ENCODE results near the gene TJAP1.
"Not testable (repeated sequence)": the region's sequence is repeated elsewhere in the genome, so short reads cannot be mapped to it uniquely, and the experiment has no call there.

TJAP1 gene

DNA sequence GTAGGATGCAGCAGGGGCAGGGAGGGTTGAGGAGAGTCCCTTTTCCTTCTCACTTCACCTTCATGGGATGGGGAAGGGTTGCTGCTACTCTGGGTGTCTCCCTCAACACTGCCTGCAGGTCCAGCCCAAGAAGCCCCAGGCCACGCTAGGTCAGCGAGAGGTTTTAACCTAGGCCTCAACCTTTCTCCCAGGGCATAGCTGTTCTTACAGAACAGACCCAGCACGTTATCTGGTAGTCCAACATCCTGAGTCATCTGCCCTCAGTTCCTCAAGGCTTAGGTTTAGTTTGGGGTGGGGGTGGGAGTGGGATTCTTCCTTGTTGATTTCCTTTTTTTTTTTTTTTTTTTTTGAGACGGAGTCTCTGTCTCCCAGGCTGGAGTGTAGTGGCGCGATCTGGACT, 17.0 kb downstream of the TJAP1 start:
- peaks cover 36% of the 10 kb centered on the region for H3K4me1 ChIP-seq (ENCODE audit: control insufficient read depth, insufficient read depth, low read length)
- H3K9me3 ChIP-seq (ENCODE audit: control insufficient read depth in 2 of 2, low read length in 2 of 2): no peaks in the 10 kb centered on the region
- no peaks in the 10 kb centered on the region for H3K27me3 ChIP-seq (ENCODE audit: control insufficient read depth in 1 of 2, insufficient read depth in 2 of 2, low read length in 2 of 2)
- H3K36me3 ChIP-seq (ENCODE audit: control insufficient read depth in 2 of 2, insufficient read depth in 2 of 2, low read length in 2 of 2): peaks cover 4 to 24% of the 10 kb centered on the region in 2 donors
- no peak overlapping the region for H3K4me3 ChIP-seq (ENCODE audit: low read length in 2 of 2)
- no peak overlapping the region for H3K9ac ChIP-seq (ENCODE audit: low read length in 2 of 2)
- no peak overlapping the region for H3K27ac ChIP-seq (ENCODE audit: low read length)

DNA sequence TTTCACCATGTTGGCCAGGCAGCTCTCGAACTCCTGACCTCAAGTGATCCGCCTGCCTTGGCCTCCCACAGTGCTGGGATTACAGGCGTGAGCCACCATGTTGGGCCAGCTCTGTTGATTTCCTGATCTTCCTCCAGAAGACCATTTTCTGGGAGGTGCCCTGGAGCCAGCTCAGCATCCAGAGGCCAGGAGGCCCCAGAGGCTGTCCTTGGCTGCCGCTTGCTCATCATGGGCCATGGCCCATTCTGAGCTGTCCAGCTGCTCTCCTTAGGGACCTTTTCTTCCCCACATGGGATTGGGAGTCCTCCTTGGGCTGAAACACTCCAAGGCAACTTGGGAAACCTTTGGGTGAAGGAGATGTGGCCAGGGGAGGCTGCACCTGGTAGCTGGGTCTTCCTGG, 17.4 kb downstream of the TJAP1 start:
- peaks cover 37% of the 10 kb centered on the region for H3K4me1 ChIP-seq (ENCODE audit: control insufficient read depth, insufficient read depth, low read length)
- no peaks in the 10 kb centered on the region for H3K9me3 ChIP-seq (ENCODE audit: control insufficient read depth in 2 of 2, low read length in 2 of 2)
- H3K27me3 ChIP-seq (ENCODE audit: control insufficient read depth in 1 of 2, insufficient read depth in 2 of 2, low read length in 2 of 2): no peaks in the 10 kb centered on the region
- H3K9ac ChIP-seq (ENCODE audit: low read length in 2 of 2): no peak overlapping the region
- H3K4me3 ChIP-seq (ENCODE audit: low read length in 2 of 2): no peak overlapping the region
- peaks cover 9 to 26% of the 10 kb centered on the region in 2 donors for H3K36me3 ChIP-seq (ENCODE audit: control insufficient read depth in 2 of 2, insufficient read depth in 2 of 2, low read length in 2 of 2)
- no peak overlapping the region for H3K27ac ChIP-seq (ENCODE audit: low read length)

DNA sequence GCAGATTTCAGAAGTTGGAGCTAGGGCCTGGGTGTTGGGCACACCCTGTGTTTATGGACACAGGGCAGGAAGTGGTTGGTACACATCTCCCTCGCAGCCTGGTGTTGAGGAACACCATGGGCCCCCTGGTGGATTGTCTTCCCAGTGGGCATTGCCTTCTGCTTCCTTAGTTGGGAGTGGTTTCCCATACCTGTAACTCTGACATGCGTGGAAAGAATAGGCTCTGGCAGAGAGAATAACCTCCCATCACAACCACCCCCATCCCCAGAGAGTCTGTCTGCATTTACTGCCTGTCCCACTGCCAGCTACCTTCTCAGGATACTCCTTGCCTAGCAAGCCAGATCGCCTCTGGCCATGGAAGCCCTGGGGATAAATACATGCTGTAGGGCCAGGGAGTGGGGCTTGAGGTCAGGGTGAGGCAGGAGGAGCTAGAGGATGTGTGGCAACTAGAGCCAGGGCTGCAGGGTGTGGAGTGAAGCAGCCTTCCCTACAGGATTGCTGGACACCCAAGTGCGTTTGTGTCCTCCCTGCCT, 18.1 kb downstream of the TJAP1 start:
- H3K36me3 ChIP-seq (ENCODE audit: control insufficient read depth in 2 of 2, insufficient read depth in 2 of 2, low read length in 2 of 2): peaks cover 15 to 32% of the 10 kb centered on the region in 2 donors
- H3K4me3 ChIP-seq (ENCODE audit: low read length in 2 of 2): no peak overlapping the region
- no peaks in the 10 kb centered on the region for H3K9me3 ChIP-seq (ENCODE audit: control insufficient read depth in 2 of 2, low read length in 2 of 2)
- peaks cover 37% of the 10 kb centered on the region for H3K4me1 ChIP-seq (ENCODE audit: control insufficient read depth, insufficient read depth, low read length)
- H3K9ac ChIP-seq (ENCODE audit: low read length in 2 of 2): peak overlapping the region in 1 of 2 donors; percentile 42
- H3K27me3 ChIP-seq (ENCODE audit: control insufficient read depth in 1 of 2, insufficient read depth in 2 of 2, low read length in 2 of 2): no peaks in the 10 kb centered on the region
- no peak overlapping the region for H3K27ac ChIP-seq (ENCODE audit: low read length)

DNA sequence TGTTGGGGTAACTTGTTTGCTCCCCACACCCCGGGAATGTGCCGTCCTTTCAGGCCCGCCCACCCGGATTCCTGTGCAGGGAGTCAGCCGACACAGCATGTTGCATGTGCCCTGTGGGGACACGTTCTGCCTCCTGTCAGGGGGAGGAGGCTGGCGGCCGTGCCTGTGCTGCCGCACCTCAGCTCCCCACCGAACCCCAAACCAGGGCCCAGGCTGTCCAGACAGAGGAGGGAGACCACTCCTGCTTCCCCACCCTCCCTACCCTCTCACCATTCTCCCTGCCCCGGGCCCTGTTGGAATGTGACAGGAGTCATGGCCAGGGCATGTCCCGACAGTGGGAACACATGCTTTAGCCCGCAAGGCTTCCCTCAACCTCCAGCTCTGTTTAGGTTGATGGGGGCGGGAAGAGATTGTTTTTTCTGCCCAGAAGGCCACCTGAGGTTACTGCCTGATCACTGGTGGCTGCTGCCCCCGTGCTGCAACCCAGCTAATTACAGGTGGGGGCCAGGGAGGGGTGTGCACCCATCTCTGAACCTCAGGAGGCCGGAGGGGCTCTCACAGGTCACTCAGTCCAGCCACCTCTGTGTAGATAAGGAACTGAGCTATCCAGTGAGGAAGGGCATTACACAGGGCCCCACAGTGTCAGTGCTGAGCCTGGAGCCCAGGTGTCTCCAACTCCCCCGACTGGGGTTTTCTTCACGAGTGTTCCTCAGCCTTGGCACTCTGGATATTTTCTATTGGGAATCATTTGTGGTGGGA, 19.2 kb downstream of the TJAP1 start:
- Histone ChIP-seq H3K27ac (ENCODE audit: low read length) (no peak overlapping the region), H3K4me1 (ENCODE audit: control insufficient read depth, insufficient read depth, low read length) (peaks cover 37% of the 10 kb centered on the region), H3K36me3 (ENCODE audit: control insufficient read depth in 2 of 2, insufficient read depth in 2 of 2, low read length in 2 of 2) (peaks cover 25 to 43% of the 10 kb centered on the region in 2 donors), H3K9ac (ENCODE audit: low read length in 2 of 2) (peak overlapping the region in 1 of 2 donors; percentile 13), H3K27me3 (ENCODE audit: control insufficient read depth in 1 of 2, insufficient read depth in 2 of 2, low read length in 2 of 2) (no peaks in the 10 kb centered on the region), H3K4me3 (ENCODE audit: low read length in 2 of 2) (no peak overlapping the region), H3K9me3 (ENCODE audit: control insufficient read depth in 2 of 2, low read length in 2 of 2) (no peaks in the 10 kb centered on the region)

DNA sequence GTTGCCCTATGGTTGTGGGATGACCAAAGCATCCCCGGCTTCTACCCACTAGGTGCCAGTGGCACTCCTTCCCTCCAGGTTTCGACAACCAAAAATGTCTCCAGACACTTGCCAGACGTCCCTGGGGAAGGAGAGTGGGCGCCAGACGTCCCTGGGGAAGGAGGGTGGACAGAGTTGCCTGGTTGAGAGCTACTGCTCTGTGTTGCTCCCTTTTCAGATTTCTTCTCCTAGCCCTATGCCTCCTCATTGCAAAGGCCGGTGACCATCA, 19.7 kb downstream of the TJAP1 start:
- H3K36me3 ChIP-seq (ENCODE audit: control insufficient read depth in 2 of 2, insufficient read depth in 2 of 2, low read length in 2 of 2): peaks cover 29 to 47% of the 10 kb centered on the region in 2 donors
- H3K9ac ChIP-seq (ENCODE audit: low read length in 2 of 2): peak overlapping the region in 1 of 2 donors; percentile 13
- no peaks in the 10 kb centered on the region for H3K9me3 ChIP-seq (ENCODE audit: control insufficient read depth in 2 of 2, low read length in 2 of 2)
- H3K27me3 ChIP-seq (ENCODE audit: control insufficient read depth in 1 of 2, insufficient read depth in 2 of 2, low read length in 2 of 2): no peaks in the 10 kb centered on the region
- H3K27ac ChIP-seq (ENCODE audit: low read length): no peak overlapping the region
- H3K4me3 ChIP-seq (ENCODE audit: low read length in 2 of 2): no peak overlapping the region
- peaks cover 33% of the 10 kb centered on the region for H3K4me1 ChIP-seq (ENCODE audit: control insufficient read depth, insufficient read depth, low read length)

DNA sequence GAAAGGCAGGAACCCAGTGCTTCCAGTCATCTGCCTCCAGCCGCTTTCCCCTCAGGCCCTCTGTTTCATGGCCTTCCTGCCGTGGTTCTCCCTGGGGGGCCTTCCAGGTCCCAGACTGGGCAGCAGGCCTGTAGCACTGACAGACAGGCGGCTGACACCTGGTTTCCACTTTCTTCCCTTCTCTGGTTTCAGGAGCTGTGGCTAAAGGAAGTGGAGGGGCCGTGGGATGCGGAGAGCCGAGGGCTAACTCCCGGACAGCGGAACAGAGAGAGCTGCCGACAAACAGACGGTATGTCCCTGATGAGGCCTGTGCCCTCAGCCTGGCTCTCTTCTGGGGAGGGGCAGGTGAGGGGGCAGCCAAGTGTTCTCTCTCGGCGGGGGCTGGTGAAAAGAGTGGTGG, 20.3 kb downstream of the TJAP1 start:
- Histone ChIP-seq H3K9me3 (ENCODE audit: control insufficient read depth in 2 of 2, low read length in 2 of 2) (no peaks in the 10 kb centered on the region), H3K27ac (ENCODE audit: low read length) (no peak overlapping the region), H3K4me3 (ENCODE audit: low read length in 2 of 2) (no peak overlapping the region), H3K36me3 (ENCODE audit: control insufficient read depth in 2 of 2, insufficient read depth in 2 of 2, low read length in 2 of 2) (peaks cover 35 to 53% of the 10 kb centered on the region in 2 donors), H3K9ac (ENCODE audit: low read length in 2 of 2) (no peak overlapping the region), H3K4me1 (ENCODE audit: control insufficient read depth, insufficient read depth, low read length) (peaks cover 26% of the 10 kb centered on the region), H3K27me3 (ENCODE audit: control insufficient read depth in 1 of 2, insufficient read depth in 2 of 2, low read length in 2 of 2) (no peaks in the 10 kb centered on the region)

DNA sequence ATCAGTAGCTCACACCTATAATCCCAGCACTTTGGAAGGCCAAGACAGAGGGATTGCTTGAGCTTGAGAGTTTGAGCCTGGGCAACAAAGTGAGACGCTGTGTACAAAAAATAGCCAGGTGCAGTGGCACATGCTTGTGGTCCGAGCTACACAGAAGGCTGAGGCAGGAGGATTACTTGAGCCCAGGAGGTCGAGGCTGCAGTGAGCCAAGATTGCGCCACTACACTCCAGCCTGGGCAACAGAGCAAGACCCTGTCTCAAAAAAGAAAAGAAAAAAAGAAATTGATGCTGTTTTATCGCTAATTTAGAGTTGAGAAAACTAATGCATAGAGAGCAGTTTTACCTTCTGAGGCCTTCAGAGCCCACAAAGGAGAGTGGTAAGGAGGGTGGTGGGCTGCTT, 20.9 kb downstream of the TJAP1 start:
- H3K27me3 ChIP-seq (ENCODE audit: control insufficient read depth in 1 of 2, insufficient read depth in 2 of 2, low read length in 2 of 2); H3K9ac ChIP-seq (ENCODE audit: low read length in 2 of 2); H3K9me3 ChIP-seq (ENCODE audit: control insufficient read depth in 2 of 2, low read length in 2 of 2); H3K27ac ChIP-seq (ENCODE audit: low read length); H3K4me3 ChIP-seq (ENCODE audit: low read length in 2 of 2): not testable (repeated sequence)
- H3K36me3 ChIP-seq (ENCODE audit: control insufficient read depth in 2 of 2, insufficient read depth in 2 of 2, low read length in 2 of 2): peaks cover 37 to 59% of the 10 kb centered on the region in 2 donors
- peaks cover 23% of the 10 kb centered on the region for H3K4me1 ChIP-seq (ENCODE audit: control insufficient read depth, insufficient read depth, low read length)

DNA sequence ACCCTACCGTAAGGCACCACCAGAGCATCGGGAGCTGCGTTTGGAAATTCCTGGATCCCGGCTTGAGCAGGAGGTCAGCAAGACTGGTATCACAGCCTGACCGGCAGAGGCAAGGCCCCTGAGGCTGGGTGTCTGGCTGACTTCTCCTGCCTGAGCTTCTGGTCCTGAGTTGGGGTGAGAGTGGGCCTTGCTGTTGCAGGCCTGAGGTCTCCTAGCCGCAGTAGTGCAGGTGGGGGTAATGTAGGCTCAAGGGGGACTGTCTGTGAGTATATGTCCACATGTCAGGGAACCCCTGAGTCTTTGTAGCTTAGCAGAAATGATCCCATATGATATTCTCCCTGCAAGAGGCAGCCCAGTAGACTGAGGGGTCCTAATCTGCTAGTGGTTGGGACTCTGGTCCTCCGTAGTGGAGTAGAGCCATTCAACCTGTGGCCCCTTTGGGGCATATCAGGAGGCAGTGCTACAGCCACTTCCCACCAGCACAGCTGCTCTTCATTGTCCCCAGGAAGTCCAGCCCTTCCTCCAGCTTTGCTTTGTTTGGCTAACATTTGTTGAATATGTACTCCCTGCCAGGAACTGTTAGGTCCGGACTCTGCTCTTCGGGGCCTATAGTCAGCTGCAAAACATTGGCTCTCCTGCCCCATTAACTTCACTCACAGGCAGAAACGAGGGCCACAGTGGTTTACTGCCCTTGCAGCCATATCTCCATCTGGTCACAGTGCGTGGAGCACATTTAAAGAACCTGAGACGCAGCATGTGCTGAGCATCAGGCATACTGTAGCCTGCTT, 21.9 kb downstream of the TJAP1 start:
- H3K9ac ChIP-seq (ENCODE audit: low read length in 2 of 2): no peak overlapping the region
- peaks cover 21% of the 10 kb centered on the region for H3K4me1 ChIP-seq (ENCODE audit: control insufficient read depth, insufficient read depth, low read length)
- no peak overlapping the region for H3K27ac ChIP-seq (ENCODE audit: low read length)
- H3K4me3 ChIP-seq (ENCODE audit: low read length in 2 of 2): no peak overlapping the region
- H3K27me3 ChIP-seq (ENCODE audit: control insufficient read depth in 1 of 2, insufficient read depth in 2 of 2, low read length in 2 of 2): no peaks in the 10 kb centered on the region
- peaks cover 43 to 66% of the 10 kb centered on the region in 2 donors for H3K36me3 ChIP-seq (ENCODE audit: control insufficient read depth in 2 of 2, insufficient read depth in 2 of 2, low read length in 2 of 2)
- H3K9me3 ChIP-seq (ENCODE audit: control insufficient read depth in 2 of 2, low read length in 2 of 2): no peaks in the 10 kb centered on the region

DNA sequence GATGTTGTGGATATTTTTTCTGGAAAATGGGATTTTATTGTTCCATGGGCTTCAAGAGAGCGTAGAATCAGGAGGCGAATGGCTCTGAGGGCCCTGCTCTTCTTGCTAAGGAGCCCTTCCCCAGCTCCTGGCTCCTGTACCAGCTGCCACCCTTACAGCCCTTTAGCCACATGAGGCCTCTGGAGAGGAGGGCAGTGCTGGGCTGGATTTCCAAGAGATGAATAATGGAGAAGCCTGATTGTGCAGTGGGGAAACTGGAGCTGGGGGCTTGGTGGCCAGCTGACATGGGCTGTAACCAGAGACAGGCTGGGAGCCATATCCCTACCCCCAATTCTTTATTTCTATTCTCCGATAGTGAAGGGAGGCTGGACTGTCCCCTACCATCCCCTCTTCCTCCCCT, 23.6 kb downstream of the TJAP1 start:
- Histone ChIP-seq H3K4me3 (ENCODE audit: low read length in 2 of 2) (no peak overlapping the region), H3K36me3 (ENCODE audit: control insufficient read depth in 2 of 2, insufficient read depth in 2 of 2, low read length in 2 of 2) (peaks cover 45 to 72% of the 10 kb centered on the region in 2 donors), H3K27ac (ENCODE audit: low read length) (no peak overlapping the region), H3K4me1 (ENCODE audit: control insufficient read depth, insufficient read depth, low read length) (peaks cover 19% of the 10 kb centered on the region), H3K9ac (ENCODE audit: low read length in 2 of 2) (no peak overlapping the region), H3K9me3 (ENCODE audit: control insufficient read depth in 2 of 2, low read length in 2 of 2) (no peaks in the 10 kb centered on the region), H3K27me3 (ENCODE audit: control insufficient read depth in 1 of 2, insufficient read depth in 2 of 2, low read length in 2 of 2) (no peaks in the 10 kb centered on the region)

DNA sequence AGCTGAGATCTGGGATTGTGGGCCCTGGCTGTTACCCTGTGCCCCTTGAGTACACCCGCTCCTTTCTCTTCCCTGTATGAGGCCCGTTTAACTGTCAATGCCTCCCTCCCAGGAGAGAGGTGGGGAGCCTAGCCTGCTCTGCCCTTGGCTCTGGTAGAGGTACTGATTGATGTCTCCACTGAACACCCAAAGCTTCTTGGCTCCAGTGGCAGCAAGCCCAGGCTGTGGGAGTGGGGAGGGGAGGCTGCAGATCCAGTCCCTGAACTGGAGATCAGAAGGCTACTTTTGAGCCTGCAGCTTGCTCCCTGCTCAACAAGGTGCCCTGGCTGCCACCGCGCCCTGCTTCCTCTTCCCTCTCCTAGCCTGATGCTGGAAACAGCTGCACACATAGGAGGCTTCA, 25.3 kb downstream of the TJAP1 start:
- Histone ChIP-seq H3K36me3 (ENCODE audit: control insufficient read depth in 2 of 2, insufficient read depth in 2 of 2, low read length in 2 of 2) (peaks cover 46 to 66% of the 10 kb centered on the region in 2 donors), H3K27me3 (ENCODE audit: control insufficient read depth in 1 of 2, insufficient read depth in 2 of 2, low read length in 2 of 2) (no peaks in the 10 kb centered on the region), H3K4me3 (ENCODE audit: low read length in 2 of 2) (no peak overlapping the region), H3K9me3 (ENCODE audit: control insufficient read depth in 2 of 2, low read length in 2 of 2) (no peaks in the 10 kb centered on the region), H3K4me1 (ENCODE audit: control insufficient read depth, insufficient read depth, low read length) (peaks cover 11% of the 10 kb centered on the region), H3K9ac (ENCODE audit: low read length in 2 of 2) (no peak overlapping the region), H3K27ac (ENCODE audit: low read length) (no peak overlapping the region)

DNA sequence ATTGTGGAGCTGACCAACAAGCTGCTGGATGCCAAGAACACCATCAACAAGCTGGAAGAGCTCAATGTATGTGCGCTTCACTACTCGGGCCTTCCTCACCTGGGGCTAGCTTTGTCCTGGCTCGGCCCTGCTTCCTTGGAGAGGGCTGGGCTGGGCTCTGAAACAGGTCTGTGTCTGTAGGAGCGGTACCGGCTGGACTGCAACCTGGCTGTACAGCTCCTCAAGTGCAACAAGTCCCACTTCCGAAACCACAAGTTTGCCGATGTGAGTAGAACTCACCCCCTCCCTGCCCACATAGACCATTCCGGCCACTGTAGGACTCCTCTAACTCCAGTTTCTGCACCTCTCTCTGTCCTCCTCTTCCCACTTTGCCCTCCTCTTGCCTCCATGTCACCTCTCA, 26.1 kb downstream of the TJAP1 start:
- peaks cover 11% of the 10 kb centered on the region for H3K4me1 ChIP-seq (ENCODE audit: control insufficient read depth, insufficient read depth, low read length)
- peaks cover 46 to 61% of the 10 kb centered on the region in 2 donors for H3K36me3 ChIP-seq (ENCODE audit: control insufficient read depth in 2 of 2, insufficient read depth in 2 of 2, low read length in 2 of 2)
- H3K9ac ChIP-seq (ENCODE audit: low read length in 2 of 2): no peak overlapping the region
- H3K27me3 ChIP-seq (ENCODE audit: control insufficient read depth in 1 of 2, insufficient read depth in 2 of 2, low read length in 2 of 2): no peaks in the 10 kb centered on the region
- no peak overlapping the region for H3K27ac ChIP-seq (ENCODE audit: low read length)
- no peaks in the 10 kb centered on the region for H3K9me3 ChIP-seq (ENCODE audit: control insufficient read depth in 2 of 2, low read length in 2 of 2)
- H3K4me3 ChIP-seq (ENCODE audit: low read length in 2 of 2): no peak overlapping the region
